ENCODE results near the gene CCR3. TPM values are rescaled to one million over a fixed set of nuclear protein-coding genes. Genes with fewer than 3 reads are reported as not detected.

CCR3 gene
- total RNA-seq, 2 donors from 2014 or later = 0.23 to 0.37 TPM

DNA sequence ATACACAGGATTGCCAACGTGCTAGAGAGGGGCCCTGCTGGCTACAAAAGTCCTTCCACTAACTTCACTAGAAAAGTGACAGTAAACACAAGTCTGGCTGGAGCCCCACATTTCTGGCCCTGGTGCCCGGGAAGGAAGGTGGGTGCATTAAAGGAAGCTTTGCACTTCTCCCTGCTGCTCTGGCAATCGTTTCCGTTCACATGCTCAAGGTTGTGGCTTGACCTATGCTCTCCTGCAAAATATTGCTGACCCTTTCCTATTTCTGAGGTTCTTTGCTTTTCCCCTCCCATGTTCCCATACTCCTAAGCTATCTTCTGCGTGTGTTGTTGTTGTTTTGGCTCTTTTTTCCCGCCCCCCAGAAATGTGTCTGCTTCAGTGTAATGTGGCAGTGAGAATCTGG is 9.1 kb upstream of the CCR3 start:
- peaks cover 4% of the 10 kb centered on the region for H3K36me3 Mint-ChIP-seq (ENCODE audit: low read depth)
- no peaks in the 10 kb centered on the region for H3K9me3 ChIP-seq (ENCODE audit: control insufficient read depth, low read length, poor library complexity, severe bottlenecking)
- H3K4me3 Mint-ChIP-seq = no peak overlapping the region
- peaks cover 30% of the 10 kb centered on the region for H3K27me3 Mint-ChIP-seq
- no peak overlapping the region for H3K27ac Mint-ChIP-seq
- ATAC-seq = no peak
- peaks cover 11% of the 10 kb centered on the region for H3K4me1 Mint-ChIP-seq
- DNase-seq = no peak

DNA sequence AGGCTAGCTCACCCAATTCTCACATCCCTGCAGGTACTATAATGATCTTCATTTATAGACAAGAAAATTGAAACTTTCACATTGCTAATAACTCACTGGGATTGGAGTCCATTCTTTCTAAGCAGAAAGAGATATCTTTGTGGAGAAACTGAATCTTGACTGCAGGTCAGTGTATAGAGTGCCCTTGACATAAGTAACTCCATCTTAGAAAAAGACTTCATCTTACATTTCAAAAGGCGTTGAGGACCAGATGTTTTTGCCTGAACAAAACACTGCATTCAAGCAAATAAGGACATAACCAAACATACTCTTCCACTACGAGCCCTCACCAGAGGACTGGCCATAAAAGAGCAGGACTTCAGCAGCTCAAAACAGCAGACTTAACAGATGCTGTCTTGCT is 6.8 kb upstream of the CCR3 start:
- H3K4me3 Mint-ChIP-seq = no peak overlapping the region
- no peaks in the 10 kb centered on the region for H3K9me3 ChIP-seq (ENCODE audit: control insufficient read depth, low read length, poor library complexity, severe bottlenecking)

DNA sequence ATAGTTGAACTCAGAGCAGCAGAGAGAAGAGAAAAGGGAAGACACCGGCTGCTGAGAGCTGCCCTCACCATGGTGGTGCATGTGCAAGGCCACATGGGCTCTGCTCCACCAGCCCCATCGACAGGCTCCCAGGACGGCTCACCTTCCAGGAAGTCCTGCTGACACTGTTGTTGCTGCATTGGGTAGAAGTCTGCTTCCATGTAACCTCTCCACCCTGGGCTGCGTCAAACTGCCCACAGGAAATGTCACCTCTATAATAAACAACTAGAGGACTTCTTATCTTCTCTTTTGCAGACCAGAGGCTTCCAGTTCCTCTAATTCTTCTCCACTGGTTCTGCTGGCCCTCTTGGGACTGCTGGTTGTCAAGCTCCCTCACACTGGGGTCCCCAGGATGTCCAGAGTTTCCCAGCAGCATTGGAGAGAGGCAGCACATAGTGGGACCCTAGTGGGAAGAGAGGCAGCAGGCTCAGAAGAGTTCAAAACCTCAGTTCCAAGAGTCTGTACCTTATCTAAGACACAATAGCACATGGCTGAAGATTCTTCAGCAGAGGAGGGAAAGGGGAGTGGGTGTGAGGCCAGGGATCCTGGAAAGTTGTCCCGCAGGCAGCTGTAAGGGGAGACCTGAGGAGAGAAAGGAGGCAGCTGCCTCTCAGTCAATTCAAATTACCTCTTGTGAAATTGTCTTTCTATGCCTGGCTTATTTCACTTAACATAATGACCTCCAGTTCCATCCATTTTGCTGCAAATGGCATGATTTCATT is 5.8 kb upstream of the CCR3 start:
- Mint-ChIP-seq H3K27ac (no peak overlapping the region), H3K4me1 (peaks cover 3% of the 10 kb centered on the region), H3K36me3 (ENCODE audit: low read depth) (peaks cover 2% of the 10 kb centered on the region), H3K4me3 (no peak overlapping the region), H3K27me3 (peaks cover 26% of the 10 kb centered on the region)
- ATAC-seq = no peak
- no peaks in the 10 kb centered on the region for H3K9me3 ChIP-seq (ENCODE audit: control insufficient read depth, low read length, poor library complexity, severe bottlenecking)
- no peak for DNase-seq

More for the DNA sequence above, 6.8 kb upstream of the CCR3 start:
- no peak for DNase-seq
- peaks cover 26% of the 10 kb centered on the region for H3K27me3 Mint-ChIP-seq
- peaks cover 2% of the 10 kb centered on the region for H3K36me3 Mint-ChIP-seq (ENCODE audit: low read depth)
- no peak overlapping the region for H3K27ac Mint-ChIP-seq
- no peaks in the 10 kb centered on the region for H3K4me1 Mint-ChIP-seq
- ATAC-seq = no peak

DNA sequence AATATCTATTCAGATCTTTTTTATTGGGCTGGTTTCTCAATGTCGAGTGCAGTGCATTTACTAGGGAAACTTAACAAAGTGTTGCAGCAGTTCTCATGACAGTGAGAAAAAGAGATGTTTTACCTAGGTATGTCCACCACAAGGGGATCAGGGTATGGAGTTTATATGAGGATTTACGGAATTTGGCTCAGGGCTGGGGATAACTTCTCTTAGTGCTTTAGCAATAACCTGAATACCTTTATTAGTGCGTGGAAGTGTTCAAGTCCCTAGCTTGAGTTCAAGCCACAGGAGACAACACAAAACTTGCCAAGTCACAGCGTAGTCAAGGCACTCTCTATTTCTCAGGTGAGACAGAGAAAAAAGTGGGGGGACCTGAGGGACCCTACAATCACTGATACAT is 3.9 kb upstream of the CCR3 start:
- Mint-ChIP-seq H3K27ac (no peak overlapping the region), H3K36me3 (ENCODE audit: low read depth) (peaks cover under 1% of the 10 kb centered on the region), H3K4me1 (peaks cover 8% of the 10 kb centered on the region), H3K4me3 (no peak overlapping the region), H3K27me3 (peaks cover 17% of the 10 kb centered on the region)
- no peaks in the 10 kb centered on the region for H3K9me3 ChIP-seq (ENCODE audit: control insufficient read depth, low read length, poor library complexity, severe bottlenecking)
- no peak for DNase-seq
- ATAC-seq = no peak

DNA sequence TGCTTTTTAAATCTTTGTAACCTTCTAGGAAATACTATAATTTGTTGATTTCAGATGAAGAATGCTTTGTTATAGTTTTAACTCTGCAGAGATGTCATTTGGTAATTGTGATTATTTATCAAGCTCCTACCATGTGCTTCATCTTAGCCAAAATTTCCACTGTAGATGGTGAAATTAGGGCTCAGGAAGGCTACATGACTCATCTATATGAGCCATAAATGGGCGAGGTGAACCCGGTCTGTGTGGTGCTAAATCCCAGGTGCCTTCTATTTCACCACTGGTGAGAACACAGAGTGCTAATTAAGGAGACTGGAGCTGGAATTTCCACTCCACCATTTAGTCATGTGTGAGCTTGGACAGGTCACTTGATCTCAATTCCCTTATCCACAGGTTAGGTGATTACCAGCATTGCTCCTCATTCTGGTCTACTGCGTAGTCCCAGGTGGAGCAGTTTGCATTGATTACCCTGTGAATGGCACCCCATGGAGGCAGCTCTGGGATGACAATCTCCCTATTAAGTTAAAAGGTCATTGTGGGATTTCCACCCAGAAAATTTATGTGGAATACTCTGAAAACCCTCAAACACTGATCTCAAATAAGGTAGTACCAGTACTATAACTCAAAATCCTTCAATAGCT is 2.8 kb upstream of the CCR3 start:
- H3K36me3 Mint-ChIP-seq (ENCODE audit: low read depth) = no peaks in the 10 kb centered on the region
- peaks cover 17% of the 10 kb centered on the region for H3K27me3 Mint-ChIP-seq

DNA sequence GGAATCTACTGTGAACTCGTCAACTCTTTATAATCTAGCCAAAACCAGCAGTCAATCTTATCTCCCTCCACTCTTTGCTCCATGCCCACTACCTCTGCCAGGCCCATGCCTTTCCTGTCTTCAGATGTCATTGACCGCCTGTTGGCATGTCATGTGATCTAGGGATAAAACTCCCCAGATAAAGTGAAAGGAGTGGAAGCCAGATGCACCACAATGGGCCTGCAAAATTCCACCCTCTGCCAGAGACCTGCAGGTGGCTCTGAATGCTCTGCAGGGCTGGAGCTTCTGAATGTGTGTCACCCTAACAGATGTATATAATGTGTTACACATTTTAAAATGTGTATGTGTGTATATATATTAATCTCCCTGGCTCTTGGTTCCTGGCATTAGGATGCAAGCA is 2.3 kb upstream of the CCR3 start:
- H3K9me3 ChIP-seq (ENCODE audit: control insufficient read depth, low read length, poor library complexity, severe bottlenecking) = no peaks in the 10 kb centered on the region
- ATAC-seq (no peak), DNase-seq (no peak)
- Mint-ChIP-seq H3K36me3 (ENCODE audit: low read depth) (no peaks in the 10 kb centered on the region), H3K4me3 (no peak overlapping the region), H3K4me1 (peaks cover 8% of the 10 kb centered on the region), H3K27ac (no peak overlapping the region), H3K27me3 (peaks cover 17% of the 10 kb centered on the region)

More for the DNA sequence above, 2.8 kb upstream of the CCR3 start:
- Mint-ChIP-seq H3K4me3 (no peak overlapping the region), H3K4me1 (peaks cover 8% of the 10 kb centered on the region), H3K27ac (no peak overlapping the region)
- DNase-seq = no peak
- no peak for ATAC-seq
- H3K9me3 ChIP-seq (ENCODE audit: control insufficient read depth, low read length, poor library complexity, severe bottlenecking) = no peaks in the 10 kb centered on the region

DNA sequence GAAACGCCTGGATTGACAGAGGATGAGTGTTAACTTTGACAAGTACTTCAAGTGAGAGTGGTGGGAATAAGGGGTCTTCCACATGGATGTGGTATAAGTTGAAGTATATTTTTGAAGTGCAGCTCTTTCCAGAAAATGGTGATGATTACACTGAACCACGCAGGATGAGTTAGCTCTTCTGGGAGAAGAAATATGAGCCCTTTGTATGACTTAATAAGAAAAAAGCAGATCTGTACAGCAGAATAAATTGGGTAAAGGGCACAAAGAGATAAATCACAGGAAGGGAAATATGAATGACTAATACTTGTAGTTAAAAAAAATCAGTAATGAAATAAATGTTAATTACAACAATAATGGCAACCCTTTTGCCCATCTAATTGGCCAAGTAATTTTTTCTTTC is 1.3 kb downstream of the CCR3 start:
- peaks cover 5% of the 10 kb centered on the region for H3K27me3 Mint-ChIP-seq
- no peak for ATAC-seq
- H3K9me3 ChIP-seq (ENCODE audit: control insufficient read depth, low read length, poor library complexity, severe bottlenecking) = no peaks in the 10 kb centered on the region
- H3K27ac Mint-ChIP-seq = no peak overlapping the region
- H3K4me1 Mint-ChIP-seq = peaks cover 8% of the 10 kb centered on the region
- no peaks in the 10 kb centered on the region for H3K36me3 Mint-ChIP-seq (ENCODE audit: low read depth)
- H3K4me3 Mint-ChIP-seq = no peak overlapping the region
- DNase-seq = no peak

DNA sequence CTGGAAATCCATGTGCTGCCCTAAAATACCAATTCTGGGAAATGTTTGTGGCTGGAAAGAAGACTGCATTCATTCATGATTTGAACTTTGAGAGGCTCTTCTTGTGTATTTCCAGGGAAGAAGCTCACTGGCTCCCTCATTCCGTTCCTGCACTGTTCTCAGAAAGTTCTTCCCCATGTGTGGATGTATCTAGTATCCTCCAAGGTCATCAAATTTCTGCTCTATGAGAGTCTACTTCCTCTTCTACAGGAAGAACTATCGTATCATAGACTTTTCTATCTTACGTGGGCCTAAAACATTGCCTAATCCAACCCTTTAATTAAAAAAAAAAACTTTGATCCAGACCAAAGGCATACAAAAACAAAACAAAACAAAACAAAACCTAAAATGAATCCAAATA is 2.9 kb downstream of the CCR3 start:
- peaks cover 7% of the 10 kb centered on the region for H3K27me3 Mint-ChIP-seq
- no peaks in the 10 kb centered on the region for H3K9me3 ChIP-seq (ENCODE audit: control insufficient read depth, low read length, poor library complexity, severe bottlenecking)
- H3K36me3 Mint-ChIP-seq (ENCODE audit: low read depth) = no peaks in the 10 kb centered on the region
- peaks cover 8% of the 10 kb centered on the region for H3K4me1 Mint-ChIP-seq
- no peak for ATAC-seq
- H3K4me3 Mint-ChIP-seq = no peak overlapping the region
- no peak overlapping the region for H3K27ac Mint-ChIP-seq
- no peak for DNase-seq

DNA sequence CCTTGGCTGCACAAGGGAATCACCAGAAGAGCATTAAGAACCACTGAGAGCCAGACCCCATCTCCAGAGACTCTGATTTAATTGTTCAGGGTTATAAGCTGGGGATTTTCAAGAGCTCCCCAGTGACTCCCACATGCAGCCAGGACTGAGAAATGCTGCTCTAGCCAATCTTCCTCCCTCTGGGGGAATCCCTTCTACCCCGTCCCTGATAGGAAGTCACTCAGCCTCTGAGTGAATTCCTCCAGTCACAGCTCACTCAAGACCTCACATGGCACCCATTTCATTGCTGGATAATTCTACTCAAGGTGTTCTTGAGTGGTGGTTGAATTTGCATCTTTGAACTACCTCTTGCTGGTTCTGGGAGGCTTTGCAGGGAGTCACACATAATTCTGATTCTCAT is 10.7 kb downstream of the CCR3 start:
- no peaks in the 10 kb centered on the region for H3K9me3 ChIP-seq (ENCODE audit: control insufficient read depth, low read length, poor library complexity, severe bottlenecking)
- H3K27me3 Mint-ChIP-seq = peaks cover 21% of the 10 kb centered on the region
- H3K36me3 Mint-ChIP-seq (ENCODE audit: low read depth) = no peaks in the 10 kb centered on the region
- no peak overlapping the region for H3K27ac Mint-ChIP-seq
- H3K4me3 Mint-ChIP-seq = no peak overlapping the region
- ATAC-seq (no peak), DNase-seq (no peak)
- H3K4me1 Mint-ChIP-seq = peaks cover 3% of the 10 kb centered on the region

DNA sequence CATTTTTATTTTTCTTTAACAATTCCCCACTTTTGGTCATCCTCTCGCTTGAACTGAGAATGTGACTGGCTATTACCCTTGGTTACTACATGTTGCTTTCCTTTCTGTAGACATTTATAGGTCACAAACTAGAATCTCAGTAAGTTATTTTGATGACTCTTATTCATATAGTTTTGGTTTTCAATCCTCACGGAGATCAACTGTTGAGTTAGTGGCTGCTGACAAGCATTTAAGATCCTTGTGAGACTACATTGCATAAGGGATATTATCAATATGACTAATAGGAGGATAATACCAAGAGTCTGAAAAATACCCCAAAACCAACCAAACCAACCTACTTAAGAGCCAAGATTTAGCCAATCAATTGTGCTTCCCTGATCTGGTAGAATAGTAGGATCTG is 16.3 kb downstream of the CCR3 start:
- ATAC-seq = no peak
- peaks cover 9% of the 10 kb centered on the region for H3K27me3 Mint-ChIP-seq
- no peak for DNase-seq
- peaks cover 6% of the 10 kb centered on the region for H3K4me1 Mint-ChIP-seq
- no peaks in the 10 kb centered on the region for H3K9me3 ChIP-seq (ENCODE audit: control insufficient read depth, low read length, poor library complexity, severe bottlenecking)
- H3K4me3 Mint-ChIP-seq = no peak overlapping the region
- H3K27ac Mint-ChIP-seq = no peak overlapping the region
- H3K36me3 Mint-ChIP-seq (ENCODE audit: low read depth) = no peaks in the 10 kb centered on the region

DNA sequence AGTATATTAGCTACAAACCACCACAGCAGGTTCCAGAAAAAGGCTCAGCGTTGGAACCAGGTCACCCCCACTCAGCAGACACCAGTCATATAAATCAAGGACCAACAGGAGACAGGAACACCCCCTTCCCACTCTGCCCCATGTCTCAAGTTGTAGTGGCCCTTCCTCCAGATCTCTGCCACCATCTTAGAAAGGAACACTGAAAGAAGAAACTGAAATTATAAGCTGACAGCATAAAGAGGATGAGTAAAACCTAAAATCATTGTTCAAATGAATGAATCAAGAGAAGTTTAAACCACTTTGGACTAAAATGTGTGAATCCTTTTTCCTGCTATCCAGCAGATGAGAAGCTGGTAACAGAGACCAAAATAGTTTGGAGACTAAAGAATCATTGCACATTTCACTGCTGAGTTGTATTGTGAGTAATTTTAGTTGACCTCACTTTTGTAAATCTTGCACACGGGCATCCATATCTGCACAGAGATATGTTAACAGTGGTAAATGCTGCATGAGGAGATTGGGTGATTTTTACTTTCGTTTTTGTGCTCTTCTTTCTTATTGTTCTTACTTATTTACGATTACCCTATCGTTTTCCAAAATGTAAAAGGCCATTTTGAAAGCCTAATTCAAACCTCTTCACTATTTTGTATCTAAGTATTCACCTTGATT is 19.8 kb downstream of the CCR3 start:
- no peaks in the 10 kb centered on the region for H3K27me3 Mint-ChIP-seq
- H3K27ac Mint-ChIP-seq = peak overlapping the region; percentile 32
- no peaks in the 10 kb centered on the region for H3K9me3 ChIP-seq (ENCODE audit: control insufficient read depth, low read length, poor library complexity, severe bottlenecking)
- H3K36me3 Mint-ChIP-seq (ENCODE audit: low read depth) = no peaks in the 10 kb centered on the region
- peak overlapping the region; percentile 59 for H3K4me3 Mint-ChIP-seq
- peaks cover 6% of the 10 kb centered on the region for H3K4me1 Mint-ChIP-seq
- DNase-seq = no peak
- no peak for ATAC-seq

DNA sequence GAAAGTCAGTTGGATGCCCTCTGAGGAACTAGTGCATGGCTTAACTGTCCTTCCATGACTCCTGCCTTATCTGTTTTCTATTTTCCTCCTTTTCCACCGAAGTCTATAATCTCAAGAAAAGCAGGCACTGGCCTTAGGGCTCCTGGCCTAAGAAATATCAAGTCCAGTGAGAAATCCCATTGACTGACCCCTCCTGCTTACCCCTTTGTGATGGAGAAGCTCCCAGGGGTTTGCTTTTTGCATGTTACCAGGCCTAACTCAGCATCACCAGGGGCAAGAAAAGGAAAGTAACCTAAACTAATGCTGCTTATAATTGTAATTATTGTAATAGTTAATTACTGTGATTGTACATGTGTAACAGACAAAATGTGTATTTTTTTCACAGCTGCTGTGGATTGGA is 21.7 kb downstream of the CCR3 start:
- Mint-ChIP-seq H3K27ac (no peak overlapping the region), H3K27me3 (no peaks in the 10 kb centered on the region), H3K4me3 (no peak overlapping the region), H3K36me3 (ENCODE audit: low read depth) (no peaks in the 10 kb centered on the region), H3K4me1 (peaks cover 6% of the 10 kb centered on the region)
- ATAC-seq = no peak
- H3K9me3 ChIP-seq (ENCODE audit: control insufficient read depth, low read length, poor library complexity, severe bottlenecking) = no peaks in the 10 kb centered on the region
- DNase-seq = no peak

DNA sequence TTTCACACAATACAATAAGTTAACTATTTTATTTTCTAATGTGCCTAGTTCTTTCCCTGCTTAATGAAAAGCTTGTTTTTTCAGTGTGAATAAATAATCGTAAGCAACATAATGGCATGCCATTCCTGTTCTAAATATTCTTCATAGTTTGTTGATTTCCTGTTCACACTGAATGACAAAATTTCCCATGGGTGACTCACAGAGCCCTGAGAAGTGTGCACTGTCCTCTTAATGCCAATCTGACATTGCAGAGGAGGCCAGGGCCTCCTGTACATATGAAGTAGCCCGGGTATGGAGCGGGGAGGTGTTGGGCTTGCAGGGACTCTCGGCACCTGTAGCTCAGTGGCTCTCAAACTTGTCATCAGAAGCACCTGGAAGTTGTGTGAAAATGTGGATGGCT is 24.3 kb downstream of the CCR3 start:
- H3K4me3 Mint-ChIP-seq = no peak overlapping the region
- H3K9me3 ChIP-seq (ENCODE audit: control insufficient read depth, low read length, poor library complexity, severe bottlenecking) = no peaks in the 10 kb centered on the region
- DNase-seq (no peak), ATAC-seq (no peak)
- H3K36me3 Mint-ChIP-seq (ENCODE audit: low read depth) = no peaks in the 10 kb centered on the region
- H3K27ac Mint-ChIP-seq = no peak overlapping the region
- no peaks in the 10 kb centered on the region for H3K27me3 Mint-ChIP-seq
- H3K4me1 Mint-ChIP-seq = peaks cover 15% of the 10 kb centered on the region
